Keratinocyte (primary cell): ENCODE results near the gene FAM53A.

Experiments used
- CTCF ChIP-seq, 3 experiments: IDR thresholded peaks in 1 of 3; conservative IDR thresholded peaks in 1 of 3; optimal IDR thresholded peaks in 1 of 3; 2 replicates in 2 of 3; 3 replicates in 1 of 3; pipeline versions ENCODE3 to v1.5.1; 2011; ENCODE audit warnings: low read length in 3 of 3, mild to moderate bottlenecking in 3 of 3, moderate library complexity in 2 of 3, control low read depth in 1 of 3, inconsistent platforms in 1 of 3; ENCODE audit not compliant: insufficient read depth in 2 of 3; ENCODE audit errors: extremely low read depth in 1 of 3
- EZH2 ChIP-seq: IDR thresholded peaks from one replicate; pipeline ENCODE4 v1.6.1; 2012; ENCODE audit warnings: inconsistent platforms, mild to moderate bottlenecking, low read length, moderate library complexity

- TF ChIP-seq CTCF (optimal IDR thresholded peaks at IDR 0.05 in 1 of 3, IDR thresholded peaks at IDR 0.05 in 1 of 3, conservative IDR thresholded peaks at IDR 0.05 in 1 of 3; ENCODE audit: extremely low read depth in 1 of 3, insufficient read depth in 2 of 3, low read length in 3 of 3) (no peak), EZH2 (no peak)
These were observed 33.3 kb upstream of the FAM53A start for GRCh38 chr4:1717129-1718094.
